ENCODE data around the gene FGD5.

GRCh38 chr3:14814411-14814871 is 4.3 kb upstream of the FGD5 start:
- TF ChIP-seq CTCF (IDR thresholded peaks at IDR 0.05) (no peak), ZFX (IDR thresholded peaks at IDR 0.05; ENCODE audit: borderline replicate concordance) (no peak)
